Pancreas (tissue), 10 donors: ENCODE results near the gene MCC. TPM values are rescaled to one million over a fixed set of nuclear protein-coding genes. Genes with fewer than 3 reads are reported as not detected.

ENCODE experiments used
- ATAC-seq, 4 donors: fragments of 200-7000 bp; cut with Tn5 transposase; one replicate each; pipeline versions ENCODE4 v1.8.0 to v1.9.1; 2020; ENCODE audit warnings: mild to moderate bottlenecking in 4 of 4, moderate library complexity in 4 of 4
- DNase-seq, 6 donors: peaks; one replicate each; pipeline ENCODE4 v3.0.0-alpha.2; 2020
- FAIRE-seq: peaks from 2 replicates; lab custom pipeline; 2012; peaks lifted over from hg19 to GRCh38; lab: Jason Lieb, UNC
- H3K27ac ChIP-seq, 4 donors: fragments of 200-600 bp; sonication (generic); 1 replicate in 3 of 4; 2 replicates in 1 of 4; pipeline versions ENCODE4 v1.5.0 to v1.8.0; 2020
- H3K27me3 ChIP-seq, 4 donors: fragments of 200-600 bp; one replicate each; pipeline ENCODE4 v1.8.0; 2021
- H3K36me3 ChIP-seq, 3 donors: fragments of 200-600 bp; sonication (generic) in 1 of 3; one replicate each; pipeline versions ENCODE4 v1.5.0 to v1.8.0; 2020 to 2021
- H3K4me1 ChIP-seq, 3 donors: fragments of 200-600 bp; one replicate each; pipeline ENCODE4 v1.8.0; 2021
- H3K4me3 ChIP-seq, 4 donors: fragments of 200-600 bp; sonication (generic) in 2 of 4; one replicate each; pipeline versions ENCODE4 v1.5.0 to v1.8.0; 2020 to 2021
- H3K9me3 ChIP-seq, 4 donors: fragments of 200-600 bp; one replicate each; pipeline ENCODE4 v1.8.0; 2021
- WGBS, 2 donors: extraction: QIAGEN DNeasy Blood & Tissue Kit; methylation state at CpG; one replicate each; pipeline ENCODE4 v1.1.7; 2013; 5-methylcytosine and 5-hydroxymethylcytosine counted together
- intact Hi-C, 3 donors: fragments of 100-400 bp; cut with DNase I; formaldehyde crosslinking; loops; one replicate each; pipeline versions ENCODE4 v1.11.1 to v1.14.2; 2022
- polyA plus RNA-seq, 2 donors: library from polyadenylated mRNA; stranded (reverse); fragments of 200-250 nt; gene quantifications; one replicate each; pipeline ENCODE4 v1.2.3, GENCODE V29; 2013
- total RNA-seq, 6 donors: library from RNA; stranded (reverse); fragmentation: NEBNext Ultra II Directional in 4 of 6; extraction: Animal tissue kit (Norgen Biotek cat#: 25700) in 4 of 6; gene quantifications; one replicate each; pipeline versions ENCODE4 v1.2.1 to v1.2.4, GENCODE V29; 2021 to 2023
- TF ChIP-seq, protein P1 (sequence below), 4 donors: fragments of 200-600 bp; sonication (generic) in 3 of 4; IDR thresholded peaks; one replicate each; pipeline versions ENCODE4 v1.5.0 to v1.8.0; 2021; ENCODE audit warnings: antibody characterized with exemption in 4 of 4
- donor health status: healthy with polysubstance abuse.
- donor health status: DM: no; HTN: no; CAD: no; lungs with moderate emphysema.
- donor health status: DM: no; HTN: no; CAD: no.
- donor health status: control.
- donor health status: control.
- donor health status: Bipolar disorder and iron deficiency.
- donor health status: DM: yes; HTN: yes; CAD: no.
- donor health status: DM: no; HTN: no; CAD: no.
- donor health status: DM: no; HTN: no; CAD: no.
- donor health status: DM: yes; HTN: yes; CAD: no.

Gene MCC
- total and polyA plus RNA-seq, 8 donors: 1.3 to 8.3 (median 4.0) TPM

DNA sequence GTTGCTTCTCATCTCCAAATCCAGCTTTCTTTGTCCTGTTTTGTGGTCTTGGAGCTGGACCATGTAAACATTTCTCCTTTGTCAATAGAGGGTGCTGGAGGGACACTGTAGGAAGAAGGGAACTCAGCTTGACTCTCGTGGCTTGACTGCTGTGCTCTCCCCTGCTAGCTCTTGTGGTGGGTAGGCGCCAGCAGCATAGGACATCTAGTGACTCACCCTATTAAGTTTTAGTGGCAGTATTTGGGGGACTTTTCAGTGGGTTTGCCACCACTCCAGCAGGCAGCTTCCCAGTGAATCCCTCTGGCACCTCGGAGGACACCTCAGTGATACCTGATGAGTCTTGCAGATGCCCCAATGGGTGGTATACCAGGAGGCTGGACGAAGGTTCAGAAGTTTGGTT is 151.3 kb downstream of the MCC start:
- no peak for FAIRE-seq
- Histone ChIP-seq H3K4me1 (peaks cover 0 to 5% (median 0%) of the 10 kb centered on the region in 3 donors), H3K27ac (no peak overlapping the region), H3K4me3 (no peak overlapping the region), H3K27me3 (no peaks in the 10 kb centered on the region), H3K36me3 (no peaks in the 10 kb centered on the region), H3K9me3 (no peaks in the 10 kb centered on the region)
- TF ChIP-seq, protein P1, sequence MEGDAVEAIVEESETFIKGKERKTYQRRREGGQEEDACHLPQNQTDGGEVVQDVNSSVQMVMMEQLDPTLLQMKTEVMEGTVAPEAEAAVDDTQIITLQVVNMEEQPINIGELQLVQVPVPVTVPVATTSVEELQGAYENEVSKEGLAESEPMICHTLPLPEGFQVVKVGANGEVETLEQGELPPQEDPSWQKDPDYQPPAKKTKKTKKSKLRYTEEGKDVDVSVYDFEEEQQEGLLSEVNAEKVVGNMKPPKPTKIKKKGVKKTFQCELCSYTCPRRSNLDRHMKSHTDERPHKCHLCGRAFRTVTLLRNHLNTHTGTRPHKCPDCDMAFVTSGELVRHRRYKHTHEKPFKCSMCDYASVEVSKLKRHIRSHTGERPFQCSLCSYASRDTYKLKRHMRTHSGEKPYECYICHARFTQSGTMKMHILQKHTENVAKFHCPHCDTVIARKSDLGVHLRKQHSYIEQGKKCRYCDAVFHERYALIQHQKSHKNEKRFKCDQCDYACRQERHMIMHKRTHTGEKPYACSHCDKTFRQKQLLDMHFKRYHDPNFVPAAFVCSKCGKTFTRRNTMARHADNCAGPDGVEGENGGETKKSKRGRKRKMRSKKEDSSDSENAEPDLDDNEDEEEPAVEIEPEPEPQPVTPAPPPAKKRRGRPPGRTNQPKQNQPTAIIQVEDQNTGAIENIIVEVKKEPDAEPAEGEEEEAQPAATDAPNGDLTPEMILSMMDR (IDR thresholded peaks at IDR 0.05): peak in 3 of 4 donors; percentile 23 to 43 (median 30)
- ATAC-seq: peak; percentile 78 to 94 (median 92)
- intact Hi-C loops: loop anchor here in 1 of 3 donors (5.0 kb wide), 1 partner anchor 170 kb away; no protein-coding TSS in a partner anchor
- peak in 2 of 6 donors; percentile 19 to 36 for DNase-seq
- WGBS, 2 donors: 47 to 55% methylated on average over 4 of the region's 4 CpGs

DNA sequence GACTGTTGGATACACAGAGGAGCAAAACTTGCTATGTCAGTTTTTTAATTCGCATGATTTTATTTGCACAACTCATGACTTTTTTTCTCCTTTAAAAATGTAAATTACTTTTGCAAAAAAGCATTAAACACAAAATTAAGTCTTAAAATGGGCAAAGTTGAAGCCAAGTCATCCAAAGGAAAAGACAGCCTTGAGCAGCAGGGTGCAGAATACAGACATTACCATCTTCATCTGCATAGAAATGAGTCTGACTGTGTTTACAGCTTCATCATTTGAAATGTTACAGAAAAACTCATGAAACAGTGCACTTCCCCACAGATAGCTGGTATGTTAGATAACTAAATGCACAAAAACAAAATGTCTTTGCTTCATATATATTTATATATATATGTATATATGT is 154.8 kb downstream of the MCC start:
- TF ChIP-seq, protein P1 (IDR thresholded peaks at IDR 0.05): no peak
- no peaks in the 10 kb centered on the region for H3K36me3 ChIP-seq
- no peak overlapping the region for H3K27ac ChIP-seq
- WGBS, 2 donors: 56 to 61% methylated on average over 1 of the region's 1 CpG
- intact Hi-C loops: no loop called here
- H3K4me3 ChIP-seq: no peak overlapping the region
- no peaks in the 10 kb centered on the region for H3K9me3 ChIP-seq
- FAIRE-seq: peak; percentile 79
- peaks cover 0 to 2% (median 0%) of the 10 kb centered on the region in 3 donors for H3K4me1 ChIP-seq
- no peak for DNase-seq
- no peak for ATAC-seq
- H3K27me3 ChIP-seq: no peaks in the 10 kb centered on the region

- WGBS, 2 donors: 61 to 70% methylated on average over 4 of the region's 4 CpGs
- Histone ChIP-seq H3K27ac (no peak overlapping the region), H3K9me3 (no peaks in the 10 kb centered on the region), H3K36me3 (no peaks in the 10 kb centered on the region), H3K27me3 (no peaks in the 10 kb centered on the region), H3K4me3 (no peak overlapping the region), H3K4me1 (no peaks in the 10 kb centered on the region)
- ATAC-seq (peak in 3 of 4 donors; percentile 35 to 78 (median 36)), FAIRE-seq (no peak), DNase-seq (no peak)
- TF ChIP-seq, protein P1 (IDR thresholded peaks at IDR 0.05): no peak
- intact Hi-C loops: no loop called here
These were observed 157.1 kb downstream of the MCC start for GRCh38 chr5:113331209-113331551.

- Histone ChIP-seq H3K4me3 (no peak overlapping the region), H3K4me1 (no peaks in the 10 kb centered on the region), H3K9me3 (no peaks in the 10 kb centered on the region), H3K27ac (no peak overlapping the region), H3K27me3 (no peaks in the 10 kb centered on the region), H3K36me3 (no peaks in the 10 kb centered on the region)
- TF ChIP-seq, protein P1 (IDR thresholded peaks at IDR 0.05): peak in 2 of 4 donors; percentile 18 to 35
- WGBS, 2 donors: 7 to 9% methylated on average over 4 of the region's 4 CpGs
- DNase-seq: peak in 2 of 6 donors; percentile 4 to 34
- no peak for FAIRE-seq
- intact Hi-C loops: no loop called here
- ATAC-seq: peak; percentile 31 to 82 (median 78)
These were observed 157.6 kb downstream of the MCC start for GRCh38 chr5:113330533-113331208.

GRCh38 chr5:113329981-113330380 is 158.3 kb downstream of the MCC start:
- 50% methylated on average over 2 of the region's 2 CpGs for WGBS, 2 donors
- ATAC-seq: no peak
- no peak overlapping the region for H3K27ac ChIP-seq
- TF ChIP-seq, protein P1 (IDR thresholded peaks at IDR 0.05): no peak
- no peak overlapping the region for H3K4me3 ChIP-seq
- no peaks in the 10 kb centered on the region for H3K4me1 ChIP-seq
- no peak for FAIRE-seq
- DNase-seq: no peak
- H3K27me3 ChIP-seq: no peaks in the 10 kb centered on the region
- intact Hi-C loops: loop anchor here in 1 of 3 donors (10.0 kb wide), 1 partner anchor 335 kb away; no protein-coding TSS in a partner anchor
- H3K9me3 ChIP-seq: no peaks in the 10 kb centered on the region
- H3K36me3 ChIP-seq: no peaks in the 10 kb centered on the region
